Peyer's patch (tissue), 4 donors: ENCODE results near the gene POU1F1.
"Not testable (repeated sequence)": the region's sequence is repeated elsewhere in the genome, so short reads cannot be mapped to it uniquely, and the experiment has no call there.

Source experiments
- CTCF ChIP-seq, 6 experiments: fragments of 450-650 bp in 4 of 6; fragments of 200-600 bp in 2 of 6; sonication (generic) in 1 of 6; IDR thresholded peaks; one replicate each; pipeline ENCODE4 v1.5.1; 2017 to 2019; ENCODE audit warnings: antibody characterized with exemption in 6 of 6, mild to moderate bottlenecking in 3 of 6, moderate library complexity in 1 of 6
- POLR2A ChIP-seq, 2 donors: fragments of 450-650 bp; IDR thresholded peaks; one replicate each; pipeline ENCODE4 v1.5.1; 2017; ENCODE audit warnings: antibody characterized with exemption in 2 of 2, mild to moderate bottlenecking in 2 of 2, moderate library complexity in 2 of 2

- TF ChIP-seq CTCF, POLR2A (IDR thresholded peaks at IDR 0.05): not testable (repeated sequence)
These were observed 28.6 kb upstream of the POU1F1 start for GRCh38 chr3:87305031-87305430.
